ENCODE results near the gene MTHFSD. TPM values are rescaled to one million over a fixed set of nuclear protein-coding genes. Genes with fewer than 3 reads are reported as not detected.

MTHFSD gene
- total RNA-seq, 4 donors from 2014 or later = 22.7 to 40.8 (median 25.4) TPM

GRCh38 chr16:86559802-86560305 lies 4.8 kb upstream of the MTHFSD start:
- H3K27me3 ChIP-seq = peaks cover 0 to 14% of the 10 kb centered on the region in 2 donors
- 80 to 81% methylated on average over 8 to 9 of the region's 9 CpGs for WGBS, 2 donors
- H3K4me1 ChIP-seq = peaks cover 0 to 23% (median 6%) of the 10 kb centered on the region in 4 donors
- no peaks in the 10 kb centered on the region for H3K9me3 ChIP-seq
- no peak for TF ChIP-seq EP300 (IDR thresholded peaks at IDR 0.05)
- no peak for DNase-seq (ENCODE audit: low spot score in 2 of 2)
- H3K4me3 ChIP-seq = no peak overlapping the region
- no peak overlapping the region for H3K27ac ChIP-seq
- no peaks in the 10 kb centered on the region for H3K36me3 ChIP-seq

- 72 to 76% methylated on average over 26 to 28 of the region's 28 CpGs for WGBS, 2 donors
- Histone ChIP-seq H3K9me3 (no peaks in the 10 kb centered on the region), H3K27me3 (peaks cover 0 to 4% of the 10 kb centered on the region in 2 donors), H3K27ac (no peak overlapping the region), H3K36me3 (no peaks in the 10 kb centered on the region), H3K4me1 (peaks cover 0 to 28% (median 11%) of the 10 kb centered on the region in 4 donors), H3K4me3 (no peak overlapping the region)
- TF ChIP-seq POLR2A (IDR thresholded peaks at IDR 0.05) (no peak), EP300 (IDR thresholded peaks at IDR 0.05) (no peak), CTCF (IDR thresholded peaks at IDR 0.05) (no peak)
- no peak for DNase-seq (ENCODE audit: low spot score in 2 of 2)
Observed at GRCh38 chr16:86558355-86559193, 3.5 kb upstream of the MTHFSD start.

- H3K27me3 ChIP-seq = peaks cover 0 to 4% of the 10 kb centered on the region in 2 donors
- no peak overlapping the region for H3K27ac ChIP-seq
- H3K4me1 ChIP-seq = peaks cover 0 to 29% (median 11%) of the 10 kb centered on the region in 4 donors
- 79 to 84% methylated on average over 4 of the region's 4 CpGs for WGBS, 2 donors
- peaks cover 0 to 6% (median 0%) of the 10 kb centered on the region in 3 donors for H3K36me3 ChIP-seq
- no peak overlapping the region for H3K4me3 ChIP-seq
- no peak for DNase-seq (ENCODE audit: low spot score in 2 of 2)
- no peaks in the 10 kb centered on the region for H3K9me3 ChIP-seq
- TF ChIP-seq CTCF (IDR thresholded peaks at IDR 0.05) (no peak), EP300 (IDR thresholded peaks at IDR 0.05) (no peak), POLR2A (IDR thresholded peaks at IDR 0.05) (no peak)
Observed at GRCh38 chr16:86557587-86557986, 2.6 kb upstream of the MTHFSD start.

- H3K4me3 ChIP-seq = no peak overlapping the region
- no peak for DNase-seq (ENCODE audit: low spot score in 2 of 2)
- peaks cover 0 to 31% (median 11%) of the 10 kb centered on the region in 4 donors for H3K4me1 ChIP-seq
- no peaks in the 10 kb centered on the region for H3K9me3 ChIP-seq
- peaks cover 0 to 4% of the 10 kb centered on the region in 2 donors for H3K27me3 ChIP-seq
- no peak overlapping the region for H3K27ac ChIP-seq
- TF ChIP-seq EP300 (IDR thresholded peaks at IDR 0.05) (no peak), POLR2A (IDR thresholded peaks at IDR 0.05) (no peak), CTCF (IDR thresholded peaks at IDR 0.05) (no peak)
- 72 to 80% methylated on average over 5 of the region's 5 CpGs for WGBS, 2 donors
- peaks cover 0 to 16% (median 0%) of the 10 kb centered on the region in 3 donors for H3K36me3 ChIP-seq
Observed at GRCh38 chr16:86556576-86556975, 1.5 kb upstream of the MTHFSD start.

GRCh38 chr16:86555704-86556075 lies 655 bp upstream of the MTHFSD start:
- Histone ChIP-seq H3K4me1 (peaks cover 0 to 31% (median 11%) of the 10 kb centered on the region in 4 donors), H3K36me3 (peaks cover 0 to 25% (median 0%) of the 10 kb centered on the region in 3 donors), H3K27ac (peak overlapping the region in 2 of 4 donors; percentile 93 to 95), H3K4me3 (peak overlapping the region; percentile 86 to 98 (median 95)), H3K9me3 (no peaks in the 10 kb centered on the region), H3K27me3 (peaks cover 0 to 4% of the 10 kb centered on the region in 2 donors)
- TF ChIP-seq EP300 (IDR thresholded peaks at IDR 0.05) = no peak
- no peak for TF ChIP-seq CTCF (IDR thresholded peaks at IDR 0.05)
- no peak for TF ChIP-seq POLR2A (IDR thresholded peaks at IDR 0.05)
- 23 to 27% methylated on average over 17 of the region's 17 CpGs for WGBS, 2 donors
- DNase-seq (ENCODE audit: low spot score in 2 of 2) = no peak

All from tibial nerve (tissue), 4 donors.